Epithelial cell of prostate (primary cell): Measurements from ENCODE around the gene PCCA.

ENCODE experiments used
- DNase-seq: peaks from one replicate; pipeline ENCODE4 v3.0.0-alpha.2; 2011; ENCODE audit warnings: low read depth, low spot score
- H3K27ac ChIP-seq: fragments of 450-650 bp; 2 replicates; pipeline ENCODE4 v1.5.1; 2017; ENCODE audit warnings: mild to moderate bottlenecking

Gene PCCA

DNA sequence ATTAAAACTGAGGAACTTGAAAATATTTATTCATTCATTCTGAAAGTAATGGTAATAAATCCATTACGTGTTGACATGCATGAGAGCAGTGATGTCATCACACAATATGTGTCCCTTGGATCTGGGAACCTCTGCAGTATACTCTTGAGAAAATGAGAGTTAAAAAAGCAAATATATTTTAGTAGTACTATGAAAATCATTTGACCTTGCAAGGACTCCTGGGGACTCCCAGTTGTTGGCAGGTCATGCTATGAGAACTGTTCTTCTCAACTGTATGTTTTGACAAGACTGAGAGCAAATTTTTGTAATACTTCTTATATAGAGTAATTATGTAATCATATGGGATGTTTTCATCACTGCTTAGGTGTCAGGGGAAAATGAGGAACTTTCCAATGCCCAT lies 249.4 kb downstream of the PCCA start:
- no peak for DNase-seq

DNA sequence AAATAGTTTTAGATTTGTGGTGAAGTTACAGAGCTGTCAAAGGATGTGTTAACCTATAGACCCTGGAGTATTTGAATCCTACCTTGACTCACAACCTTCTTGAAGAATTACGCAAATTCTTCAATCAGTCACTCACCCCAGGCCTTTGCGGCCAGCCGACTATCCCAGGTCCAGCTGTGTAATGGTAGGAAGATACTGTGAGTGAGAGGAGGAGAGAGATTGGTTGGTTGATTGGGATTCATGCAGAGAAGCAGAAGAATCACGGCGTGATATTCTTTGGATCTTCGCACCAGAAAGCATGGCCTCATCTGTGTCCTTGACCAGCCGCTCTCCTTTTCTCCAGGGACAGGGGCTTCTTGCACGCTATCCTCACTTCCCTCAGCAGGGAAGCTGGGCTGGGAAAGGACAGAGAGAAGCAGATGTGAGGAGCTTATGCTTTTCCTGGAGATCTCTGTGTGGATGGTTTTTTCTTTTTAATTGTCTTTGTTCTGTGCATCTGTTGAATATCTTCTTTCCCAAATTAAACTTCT lies 250.6 kb downstream of the PCCA start:
- DNase-seq: no peak

More for the DNA sequence above, 249.4 kb downstream of the PCCA start:
- H3K27ac ChIP-seq: no peak overlapping the region

DNA sequence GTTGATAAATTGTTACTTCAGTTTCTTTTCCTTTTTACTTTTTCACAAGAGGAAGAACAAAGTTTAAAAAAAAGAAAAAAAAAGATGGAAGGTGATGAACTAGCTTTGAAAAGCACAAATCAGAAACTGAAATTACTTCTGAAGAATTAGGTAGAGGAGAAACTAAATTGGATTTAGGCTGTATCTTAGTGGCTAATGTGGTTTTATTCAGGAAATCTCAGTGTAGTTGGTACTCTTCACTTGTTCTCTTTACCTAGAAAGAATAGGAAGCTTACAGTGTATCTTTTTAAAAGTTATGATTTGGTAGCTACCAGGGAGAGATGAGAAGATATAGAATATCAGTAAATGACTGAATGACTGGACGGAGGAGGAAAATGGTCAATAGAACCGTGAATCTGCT lies 252.0 kb downstream of the PCCA start:
- DNase-seq: no peak
- no peak overlapping the region for H3K27ac ChIP-seq

More for the DNA sequence above, 250.6 kb downstream of the PCCA start:
- no peak overlapping the region for H3K27ac ChIP-seq

DNA sequence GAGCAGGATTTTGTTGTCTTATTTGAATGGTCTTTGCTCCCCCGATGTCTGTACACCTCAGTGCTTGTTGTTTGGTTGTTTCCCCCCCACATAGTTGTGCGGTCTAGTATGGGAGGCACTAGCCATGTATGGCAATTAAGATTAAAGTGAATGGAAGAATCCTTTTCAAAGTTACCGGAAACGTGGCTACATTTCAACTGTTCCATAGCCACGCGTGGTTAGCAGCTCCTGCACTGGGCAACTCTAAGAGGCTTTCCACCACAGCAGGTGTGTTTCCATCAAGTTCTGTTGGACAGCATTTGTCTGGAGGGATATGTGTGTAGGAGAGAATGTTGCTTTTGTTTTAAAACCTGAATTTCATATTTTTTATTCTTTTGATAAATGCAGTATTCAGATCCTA lies 252.4 kb downstream of the PCCA start:
- H3K27ac ChIP-seq: no peak overlapping the region
- DNase-seq: no peak

DNA sequence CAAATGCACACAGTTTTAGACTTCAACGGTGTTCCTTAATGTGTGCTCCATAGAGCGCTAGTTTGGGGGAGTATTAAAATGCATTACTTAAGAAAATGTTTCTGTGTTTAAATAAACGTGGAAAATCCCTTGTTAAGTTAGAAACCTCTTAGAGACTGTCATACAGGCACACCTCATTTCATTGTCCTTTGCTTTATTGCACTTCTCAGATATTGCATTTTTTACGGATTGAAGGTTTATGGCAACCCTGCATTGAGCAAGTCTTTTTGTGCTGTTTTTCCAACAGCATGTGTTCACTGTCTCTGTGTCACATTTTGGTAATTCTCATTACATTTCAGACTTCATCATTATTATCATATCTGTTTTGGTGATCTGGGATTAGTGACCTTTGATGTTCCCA lies 255.7 kb downstream of the PCCA start:
- DNase-seq: no peak
- H3K27ac ChIP-seq: no peak overlapping the region

DNA sequence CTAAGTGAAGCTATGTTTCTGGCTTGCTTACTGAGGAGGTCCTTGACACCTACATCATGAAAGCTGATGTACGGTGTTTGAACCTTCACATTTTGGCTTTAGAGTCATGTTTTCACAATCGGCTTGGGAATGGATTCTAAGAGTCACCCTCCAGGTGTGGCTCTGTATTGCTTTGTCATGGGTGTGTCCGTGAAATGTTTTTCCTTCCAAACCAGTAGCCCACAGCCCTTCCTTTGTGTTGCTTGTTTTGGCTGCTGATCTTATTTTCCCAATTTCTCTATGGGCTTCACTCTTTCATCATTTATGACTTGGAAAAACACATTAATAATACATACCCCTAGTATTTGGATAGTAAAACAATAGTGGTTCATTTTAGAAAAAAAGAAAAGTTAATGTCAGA lies 259.1 kb downstream of the PCCA start:
- H3K27ac ChIP-seq: peak overlapping the region; percentile 6
- DNase-seq: peak; percentile 14

DNA sequence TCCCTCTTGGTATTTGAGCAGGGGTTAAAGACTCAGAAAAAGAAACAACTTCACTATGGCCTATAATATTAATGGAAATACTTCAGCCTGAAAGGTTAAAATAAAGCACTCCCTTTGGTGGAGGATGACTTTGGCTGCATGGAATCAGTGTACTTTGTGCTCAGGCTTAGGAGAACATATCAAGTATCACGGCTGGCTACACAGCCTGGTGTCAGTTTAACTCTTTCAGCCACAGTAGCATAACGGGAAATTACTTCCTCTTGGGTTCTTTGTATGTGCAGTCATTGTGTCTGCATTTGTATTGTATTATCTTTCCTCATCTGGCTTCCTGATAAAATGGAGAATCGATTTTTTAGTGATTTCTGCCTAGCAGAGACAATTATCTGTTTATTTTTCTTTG lies 260.7 kb downstream of the PCCA start:
- no peak overlapping the region for H3K27ac ChIP-seq
- no peak for DNase-seq

DNA sequence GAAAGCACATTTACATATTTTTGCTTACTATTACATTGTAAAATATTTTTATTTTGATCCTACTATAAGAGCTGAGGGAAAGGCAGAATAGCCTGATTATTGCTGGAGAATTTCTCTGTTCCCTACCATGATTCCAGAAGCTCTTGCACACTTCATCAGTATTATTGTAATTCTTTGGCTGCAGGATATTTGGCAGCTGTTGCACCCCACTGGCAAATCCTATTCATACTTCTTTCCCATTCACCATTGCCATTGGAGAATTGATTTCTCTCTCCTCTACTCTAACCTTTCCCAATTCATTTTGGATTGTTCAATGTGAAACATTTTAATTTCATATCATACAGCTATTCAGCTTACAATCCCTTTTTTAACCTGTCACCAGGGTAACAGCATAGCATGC lies 261.7 kb downstream of the PCCA start:
- DNase-seq: no peak
- no peak overlapping the region for H3K27ac ChIP-seq

DNA sequence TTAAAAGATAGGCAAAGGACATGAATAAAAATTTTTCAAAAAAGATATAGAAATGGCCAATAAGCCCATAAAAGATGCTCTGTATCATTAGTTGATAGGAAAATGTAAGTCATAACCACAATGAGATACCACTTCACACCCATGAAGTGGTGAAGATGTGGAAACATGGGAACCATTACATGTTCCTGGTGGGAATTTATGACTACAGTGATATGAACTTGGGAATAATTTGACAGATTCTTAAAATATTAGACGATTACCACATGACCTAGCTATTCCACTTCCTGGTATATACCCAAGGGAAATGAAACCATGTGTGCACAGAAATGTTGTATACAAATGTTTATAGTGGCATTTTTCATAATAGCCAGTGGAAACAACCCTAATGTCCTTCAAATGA lies 267.5 kb downstream of the PCCA start:
- DNase-seq: no peak
- H3K27ac ChIP-seq: no peak overlapping the region

DNA sequence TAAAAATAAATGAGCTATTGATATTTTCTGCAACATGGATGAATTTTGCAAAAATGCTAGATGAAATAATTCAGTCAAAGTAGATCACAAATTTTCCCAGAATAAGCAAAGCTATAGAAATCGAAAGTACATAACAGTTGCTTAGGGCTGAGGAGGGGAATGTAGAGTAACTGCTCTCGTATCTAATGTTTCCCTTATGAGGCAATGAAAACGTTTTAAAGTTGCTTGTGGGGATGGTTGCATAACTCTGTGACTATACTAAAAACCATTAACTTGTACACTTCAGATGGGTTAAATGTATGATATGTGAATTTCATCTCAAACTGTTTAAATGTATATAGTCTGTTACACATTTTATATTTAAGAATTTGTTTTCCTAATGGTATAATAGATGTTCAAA lies 268.0 kb downstream of the PCCA start:
- no peak for DNase-seq
- no peak overlapping the region for H3K27ac ChIP-seq

DNA sequence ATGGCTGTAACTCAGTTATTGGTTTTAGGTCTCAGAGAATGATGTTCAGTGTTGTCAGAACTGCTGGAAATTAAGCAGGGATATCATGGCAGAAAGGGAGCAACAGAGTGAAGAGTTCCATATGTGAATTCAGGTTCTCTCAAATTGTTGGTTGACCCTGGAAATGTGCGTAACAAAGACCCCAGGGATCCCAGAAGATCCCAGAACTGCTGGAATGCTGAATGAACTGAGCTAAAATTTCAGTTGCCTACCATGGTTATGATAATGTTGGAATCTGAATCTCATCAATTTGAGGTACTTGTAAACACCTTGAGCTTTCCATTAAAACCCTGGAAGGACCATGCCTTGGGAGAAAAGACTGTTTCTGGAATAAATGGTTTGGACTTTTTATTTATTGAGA lies 268.9 kb downstream of the PCCA start:
- DNase-seq: no peak
- H3K27ac ChIP-seq: no peak overlapping the region

DNA sequence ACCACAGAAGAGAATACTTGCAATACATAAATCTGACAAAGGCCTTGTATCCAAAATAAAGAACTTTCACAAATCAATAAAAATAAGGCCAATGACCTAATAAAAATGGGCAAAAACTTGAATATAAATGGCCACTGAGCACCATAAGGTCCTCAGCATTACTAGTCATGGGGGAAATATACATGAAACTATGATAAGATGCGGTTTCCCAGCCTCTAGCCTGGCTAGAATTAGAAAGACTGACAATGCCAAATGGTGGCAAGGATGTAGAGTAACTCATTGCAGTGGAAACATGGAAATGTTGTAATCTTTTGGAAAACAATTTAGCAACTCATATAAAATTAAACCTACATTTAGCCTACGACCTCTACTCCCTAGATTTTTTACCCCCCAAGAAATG lies 272.6 kb downstream of the PCCA start:
- DNase-seq: no peak
- H3K27ac ChIP-seq: no peak overlapping the region

DNA sequence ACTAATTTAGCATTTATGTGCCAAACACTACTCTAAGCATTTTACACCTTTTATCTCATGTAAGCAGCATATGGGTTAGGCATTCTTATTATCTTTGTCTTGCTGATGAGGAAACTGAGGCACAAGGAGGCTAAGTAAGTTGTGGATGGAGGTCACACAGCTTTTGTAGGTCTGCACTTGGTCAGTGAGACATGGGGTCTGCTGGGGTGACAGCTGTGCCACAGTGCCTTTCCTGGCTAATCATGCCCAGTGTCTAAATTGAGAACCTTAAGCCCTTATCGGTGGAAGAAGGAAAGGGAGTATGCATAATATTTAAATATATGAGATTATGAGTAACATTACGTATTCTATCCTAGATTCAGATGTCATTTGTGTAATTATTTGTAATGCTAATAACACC lies 273.5 kb downstream of the PCCA start:
- no peak overlapping the region for H3K27ac ChIP-seq

DNA sequence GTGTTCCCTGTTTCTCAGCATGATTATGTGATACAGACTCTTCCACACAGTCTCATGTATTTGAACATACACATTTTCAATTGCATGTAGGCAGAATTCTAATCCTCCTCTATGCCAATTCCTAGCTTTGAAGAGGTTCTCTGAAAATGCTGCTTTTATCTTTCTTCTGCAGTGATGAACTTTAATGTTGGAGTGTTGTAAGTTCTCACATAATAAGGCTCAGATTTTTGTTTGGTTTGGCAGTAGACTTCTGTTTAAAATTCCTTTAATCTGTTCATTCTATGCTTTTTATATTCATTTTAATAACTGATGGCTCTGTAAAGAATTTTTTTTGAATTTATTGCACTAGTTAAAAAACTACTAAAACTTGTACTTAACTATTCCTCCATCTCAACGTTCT lies 273.9 kb downstream of the PCCA start:
- no peak overlapping the region for H3K27ac ChIP-seq

More for the DNA sequence above, 273.5 kb downstream of the PCCA start:
- no peak for DNase-seq

DNA sequence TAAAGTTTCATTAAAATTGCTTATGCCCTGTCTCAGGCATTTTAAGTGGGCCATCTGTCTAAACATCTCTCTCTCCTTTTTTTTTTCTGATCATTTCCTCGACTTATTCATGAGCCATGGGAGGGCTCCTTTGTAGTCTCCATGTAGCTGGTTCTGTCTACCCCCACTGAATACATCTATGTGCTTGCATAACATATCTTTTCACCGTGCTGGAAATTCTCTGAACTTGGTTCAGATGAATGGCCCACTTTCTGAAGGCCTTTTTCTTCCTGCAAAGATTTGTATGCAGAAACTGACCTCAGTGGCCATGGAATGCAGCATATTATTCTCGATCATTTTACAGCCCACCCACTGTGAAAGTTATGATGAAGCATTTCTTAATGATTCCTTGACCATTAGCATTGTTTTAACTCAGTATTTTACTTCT lies 274.4 kb downstream of the PCCA start:
- H3K27ac ChIP-seq: no peak overlapping the region
- no peak for DNase-seq

More for the DNA sequence above, 273.9 kb downstream of the PCCA start:
- no peak for DNase-seq

DNA sequence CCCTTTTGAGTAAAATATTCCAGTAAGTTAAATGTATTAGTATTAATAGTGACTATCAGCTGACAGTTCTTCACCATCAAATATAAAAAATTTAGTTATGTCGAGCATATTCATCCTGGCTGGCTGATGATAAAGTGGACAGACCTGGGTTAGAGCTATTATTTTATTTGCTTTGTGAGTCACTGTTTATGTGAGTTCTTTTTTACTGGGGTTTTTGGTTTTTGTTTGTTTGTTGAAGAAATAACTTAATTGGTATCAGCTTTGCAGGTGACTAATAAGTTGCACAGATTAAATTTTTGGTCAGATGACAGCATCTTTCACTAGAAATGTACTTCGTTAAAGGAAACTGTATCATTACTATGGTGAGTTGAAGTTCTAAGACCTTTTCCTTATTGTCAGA lies 275.0 kb downstream of the PCCA start:
- DNase-seq: peak; percentile 6
- H3K27ac ChIP-seq: no peak overlapping the region

DNA sequence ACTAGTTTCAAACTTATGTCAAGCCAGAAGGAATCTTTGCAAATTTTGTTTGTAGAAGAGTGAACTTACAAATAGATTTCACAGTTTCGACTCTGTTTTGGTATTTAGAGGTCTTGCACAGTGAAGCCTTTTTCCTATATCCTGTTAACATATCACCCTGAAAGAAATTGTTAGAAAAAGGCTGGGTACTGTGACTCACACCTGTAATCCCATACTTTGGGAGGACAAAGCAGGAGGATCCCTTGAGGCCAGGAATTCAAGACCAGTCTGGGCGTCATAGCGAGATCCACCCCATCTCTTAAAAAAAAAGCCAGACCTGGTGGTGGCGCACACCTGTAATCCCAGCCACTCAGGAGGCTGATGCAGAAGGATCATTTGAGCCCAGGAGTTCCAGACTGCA lies 275.7 kb downstream of the PCCA start:
- no peak overlapping the region for H3K27ac ChIP-seq
- no peak for DNase-seq

DNA sequence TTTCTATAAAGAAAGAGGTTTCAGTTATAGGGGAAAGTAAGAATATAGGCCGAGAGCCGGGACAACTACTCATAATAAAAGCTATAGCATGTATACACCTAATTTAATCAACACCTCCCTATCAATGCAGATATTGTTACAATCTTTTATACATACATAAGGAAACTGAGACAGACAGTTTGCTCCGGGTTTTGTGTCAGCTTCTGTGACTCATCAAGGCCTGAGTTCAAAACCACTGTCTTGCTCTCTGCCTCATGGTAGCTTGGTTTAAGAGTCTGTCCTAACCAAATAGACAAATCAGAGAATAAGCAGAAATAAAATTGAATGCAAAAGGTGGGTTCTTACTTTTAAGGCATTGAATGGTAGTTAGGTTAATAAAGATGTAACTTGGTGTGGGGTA lies 276.8 kb downstream of the PCCA start:
- no peak overlapping the region for H3K27ac ChIP-seq
- DNase-seq: no peak

DNA sequence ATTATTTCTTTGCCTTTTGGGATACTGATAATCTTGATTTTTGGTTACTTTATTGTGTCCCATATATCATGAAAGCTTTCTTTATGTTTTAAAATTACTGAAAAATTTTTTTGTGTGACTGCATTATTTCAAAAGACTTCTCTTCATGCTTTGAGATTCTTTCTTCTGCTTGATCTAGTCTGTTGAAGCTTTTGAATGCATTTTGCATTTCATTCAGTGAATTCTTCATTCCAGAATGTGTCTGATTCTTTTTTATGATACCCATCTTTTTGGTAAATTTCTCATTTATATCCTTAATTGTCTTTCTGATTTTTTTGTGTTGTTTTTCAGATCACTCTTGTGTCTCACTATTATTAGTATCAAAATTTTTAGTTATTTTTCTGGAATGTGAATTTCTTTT lies 289.6 kb downstream of the PCCA start:
- DNase-seq: no peak
- H3K27ac ChIP-seq: no peak overlapping the region

DNA sequence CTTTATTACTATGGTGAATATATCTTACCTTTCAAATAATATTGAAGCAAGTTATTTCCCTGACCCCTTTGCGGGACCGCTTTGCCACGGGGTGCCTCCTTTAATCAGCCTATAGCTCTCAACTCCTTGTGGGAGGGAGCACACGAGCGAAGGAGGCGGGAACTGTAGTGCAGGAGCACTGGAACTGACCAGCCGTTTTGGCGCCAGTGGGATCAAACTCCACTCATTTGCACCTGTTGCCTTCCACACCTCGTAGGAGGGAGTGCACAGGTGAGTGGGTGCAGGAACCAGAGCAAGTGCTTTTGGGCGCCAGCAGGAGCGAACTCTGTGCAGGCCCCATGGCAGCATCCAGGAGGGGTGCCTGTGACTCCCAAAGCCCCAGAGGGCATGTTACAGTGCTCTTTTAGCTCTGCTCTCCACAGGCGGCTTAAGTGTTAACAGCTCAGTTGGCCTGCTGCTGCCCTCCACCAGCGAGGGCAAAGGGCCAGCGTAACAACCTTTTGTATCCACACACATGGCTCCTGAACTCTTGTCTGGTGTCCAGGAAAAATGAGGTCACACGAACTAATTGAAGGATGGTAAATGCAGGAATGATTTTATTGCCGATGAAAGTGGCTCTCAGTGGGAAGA lies 292.8 kb downstream of the PCCA start:
- DNase-seq: no peak

DNA sequence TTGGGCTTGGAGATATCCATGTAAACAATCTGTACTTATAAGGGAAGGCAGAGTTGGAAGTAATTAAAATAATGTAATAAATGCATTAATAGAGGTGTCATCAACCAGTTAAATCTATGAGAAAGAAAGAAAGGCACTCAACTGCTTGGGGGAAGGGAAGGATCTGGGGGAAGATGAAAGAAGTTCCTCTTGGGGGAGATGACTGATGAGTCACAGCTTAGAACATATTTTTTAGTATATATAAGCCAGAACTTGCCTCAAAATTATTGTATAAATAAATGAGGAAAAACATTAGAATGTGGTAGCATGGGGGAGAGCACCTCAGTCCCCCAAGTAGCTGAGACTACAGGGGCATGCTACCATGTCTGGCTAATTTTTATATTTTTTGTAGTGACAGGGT lies 293.9 kb downstream of the PCCA start:
- H3K27ac ChIP-seq: no peak overlapping the region
- no peak for DNase-seq

More for the DNA sequence above, 292.8 kb downstream of the PCCA start:
- no peak overlapping the region for H3K27ac ChIP-seq

DNA sequence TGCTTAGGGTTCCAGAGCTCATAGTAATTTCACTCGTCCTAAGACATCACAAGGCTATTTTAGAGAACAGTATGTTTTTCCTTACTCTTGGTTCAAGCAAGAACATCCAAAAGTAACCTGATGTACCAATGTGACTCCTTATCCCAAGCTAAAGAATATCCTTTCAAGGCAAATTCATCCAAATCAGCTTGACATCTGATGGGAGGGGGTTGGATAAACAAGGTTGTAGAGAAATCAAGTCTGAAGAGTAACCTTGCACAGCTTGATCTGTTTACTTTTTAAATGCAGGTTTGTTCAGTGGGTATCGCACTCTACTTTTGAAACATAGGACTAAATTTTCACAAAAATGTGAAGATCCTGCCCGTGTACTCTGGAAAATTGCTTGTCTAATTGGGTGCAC lies 298.5 kb downstream of the PCCA start:
- H3K27ac ChIP-seq: no peak overlapping the region
- no peak for DNase-seq
